Measurements from ENCODE around the gene HOXA3. TPM values are rescaled to one million over a fixed set of nuclear protein-coding genes. Genes with fewer than 3 reads are reported as not detected.

Gene HOXA3
- total and polyA plus RNA-seq, 2 of the 13 experiments (the other 11 are each of a cell fraction or from before 2014, with no cell fraction given): 2.9 to 4.6 TPM

- TF ChIP-seq ZNF687 (CRISPR knock-in tag; IDR thresholded peaks at IDR 0.05) (peak; percentile 57), MXD4 (CRISPR knock-in tag; IDR thresholded peaks at IDR 0.05) (no peak), THYN1 (CRISPR knock-in tag; IDR thresholded peaks at IDR 0.05; ENCODE audit: borderline replicate concordance, low read depth) (no peak), ZNF883 (CRISPR knock-in tag; IDR thresholded peaks at IDR 0.05; ENCODE audit: not compliant biosample characterization) (peak; percentile 45), BATF2 (CRISPR knock-in tag; IDR thresholded peaks at IDR 0.05) (no peak), CAMTA2 (CRISPR knock-in tag; IDR thresholded peaks at IDR 0.05; ENCODE audit: borderline replicate concordance) (no peak), ZBTB7B (CRISPR knock-in tag; IDR thresholded peaks at IDR 0.05) (no peak), ZNF20 (CRISPR knock-in tag; IDR thresholded peaks at IDR 0.05) (no peak), RFX3 (CRISPR knock-in tag; IDR thresholded peaks at IDR 0.05) (no peak), ATAD3A (CRISPR knock-in tag; IDR thresholded peaks at IDR 0.05) (no peak)
- TF ChIP-seq, protein P1, sequence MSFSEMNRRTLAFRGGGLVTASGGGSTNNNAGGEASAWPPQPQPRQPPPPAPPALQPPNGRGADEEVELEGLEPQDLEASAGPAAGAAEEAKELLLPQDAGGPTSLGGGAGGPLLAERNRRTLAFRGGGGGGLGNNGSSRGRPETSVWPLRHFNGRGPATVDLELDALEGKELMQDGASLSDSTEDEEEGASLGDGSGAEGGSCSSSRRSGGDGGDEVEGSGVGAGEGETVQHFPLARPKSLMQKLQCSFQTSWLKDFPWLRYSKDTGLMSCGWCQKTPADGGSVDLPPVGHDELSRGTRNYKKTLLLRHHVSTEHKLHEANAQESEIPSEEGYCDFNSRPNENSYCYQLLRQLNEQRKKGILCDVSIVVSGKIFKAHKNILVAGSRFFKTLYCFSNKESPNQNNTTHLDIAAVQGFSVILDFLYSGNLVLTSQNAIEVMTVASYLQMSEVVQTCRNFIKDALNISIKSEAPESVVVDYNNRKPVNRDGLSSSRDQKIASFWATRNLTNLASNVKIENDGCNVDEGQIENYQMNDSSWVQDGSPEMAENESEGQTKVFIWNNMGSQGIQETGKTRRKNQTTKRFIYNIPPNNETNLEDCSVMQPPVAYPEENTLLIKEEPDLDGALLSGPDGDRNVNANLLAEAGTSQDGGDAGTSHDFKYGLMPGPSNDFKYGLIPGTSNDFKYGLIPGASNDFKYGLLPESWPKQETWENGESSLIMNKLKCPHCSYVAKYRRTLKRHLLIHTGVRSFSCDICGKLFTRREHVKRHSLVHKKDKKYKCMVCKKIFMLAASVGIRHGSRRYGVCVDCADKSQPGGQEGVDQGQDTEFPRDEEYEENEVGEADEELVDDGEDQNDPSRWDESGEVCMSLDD (CRISPR knock-in tag; IDR thresholded peaks at IDR 0.05; ENCODE audit: borderline replicate concordance): no peak
- TF ChIP-seq, protein P2, sequence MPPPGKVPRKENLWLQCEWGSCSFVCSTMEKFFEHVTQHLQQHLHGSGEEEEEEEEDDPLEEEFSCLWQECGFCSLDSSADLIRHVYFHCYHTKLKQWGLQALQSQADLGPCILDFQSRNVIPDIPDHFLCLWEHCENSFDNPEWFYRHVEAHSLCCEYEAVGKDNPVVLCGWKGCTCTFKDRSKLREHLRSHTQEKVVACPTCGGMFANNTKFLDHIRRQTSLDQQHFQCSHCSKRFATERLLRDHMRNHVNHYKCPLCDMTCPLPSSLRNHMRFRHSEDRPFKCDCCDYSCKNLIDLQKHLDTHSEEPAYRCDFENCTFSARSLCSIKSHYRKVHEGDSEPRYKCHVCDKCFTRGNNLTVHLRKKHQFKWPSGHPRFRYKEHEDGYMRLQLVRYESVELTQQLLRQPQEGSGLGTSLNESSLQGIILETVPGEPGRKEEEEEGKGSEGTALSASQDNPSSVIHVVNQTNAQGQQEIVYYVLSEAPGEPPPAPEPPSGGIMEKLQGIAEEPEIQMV (CRISPR knock-in tag; IDR thresholded peaks at IDR 0.05; ENCODE audit: low read depth): no peak
- TF ChIP-seq, protein P3, sequence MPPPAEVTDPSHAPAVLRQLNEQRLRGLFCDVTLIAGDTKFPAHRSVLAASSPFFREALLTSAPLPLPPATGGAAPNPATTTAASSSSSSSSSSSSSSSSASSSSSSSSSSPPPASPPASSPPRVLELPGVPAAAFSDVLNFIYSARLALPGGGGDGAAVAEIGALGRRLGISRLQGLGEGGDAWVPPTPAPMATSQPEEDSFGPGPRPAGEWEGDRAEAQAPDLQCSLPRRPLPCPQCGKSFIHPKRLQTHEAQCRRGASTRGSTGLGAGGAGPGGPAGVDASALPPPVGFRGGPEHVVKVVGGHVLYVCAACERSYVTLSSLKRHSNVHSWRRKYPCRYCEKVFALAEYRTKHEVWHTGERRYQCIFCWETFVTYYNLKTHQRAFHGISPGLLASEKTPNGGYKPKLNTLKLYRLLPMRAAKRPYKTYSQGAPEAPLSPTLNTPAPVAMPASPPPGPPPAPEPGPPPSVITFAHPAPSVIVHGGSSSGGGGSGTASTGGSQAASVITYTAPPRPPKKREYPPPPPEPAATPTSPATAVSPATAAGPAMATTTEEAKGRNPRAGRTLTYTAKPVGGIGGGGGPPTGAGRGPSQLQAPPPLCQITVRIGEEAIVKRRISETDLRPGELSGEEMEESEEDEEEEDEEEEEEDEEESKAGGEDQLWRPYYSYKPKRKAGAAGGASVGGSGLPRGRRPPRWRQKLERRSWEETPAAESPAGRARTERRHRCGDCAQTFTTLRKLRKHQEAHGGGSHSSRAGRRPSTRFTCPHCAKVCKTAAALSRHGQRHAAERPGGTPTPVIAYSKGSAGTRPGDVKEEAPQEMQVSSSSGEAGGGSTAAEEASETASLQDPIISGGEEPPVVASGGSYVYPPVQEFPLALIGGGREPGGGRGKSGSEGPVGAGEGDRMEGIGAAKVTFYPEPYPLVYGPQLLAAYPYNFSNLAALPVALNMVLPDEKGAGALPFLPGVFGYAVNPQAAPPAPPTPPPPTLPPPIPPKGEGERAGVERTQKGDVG (CRISPR knock-in tag; IDR thresholded peaks at IDR 0.05; ENCODE audit: borderline replicate concordance): no peak
Observed at GRCh38 chr7:27095897-27096767, 56.3 kb downstream of the HOXA3 start, which contains the start of gene HOXA1 (continued).

Data from HepG2 (cell line).